A549 (cell line): ENCODE results near the gene SPATA2L. TPM values are rescaled to one million over a fixed set of nuclear protein-coding genes. Genes with fewer than 3 reads are reported as not detected.

Source experiments
- ATAC-seq, 2 experiments: fragments of 200-7000 bp in 1 of 2; fragments of >200 bp in 1 of 2; cut with Nextera tagmentation in 1 of 2; cut with Tn5 transposase in 1 of 2; 3 replicates each; pipeline versions ENCODE4 v1.8.0 to v1.9.1; 2018 to 2020; ENCODE audit warnings: mild to moderate bottlenecking in 1 of 2, moderate library complexity in 1 of 2
- CTCF ChIA-PET: fragments of 300-600 bp; sonication (Branson Sonifier 250); formaldehyde crosslinking; extraction: SDS; loops from one replicate; lab custom pipeline; 2021; ENCODE audit warnings: antibody characterized with exemption, inconsistent platforms; lab: Yijun Ruan, JAX
- POLR2A ChIA-PET: fragments of 350-600 bp; formaldehyde crosslinking; extraction: SDS; loops from one replicate; lab custom pipeline; 2021; ENCODE audit warnings: antibody characterized with exemption, inconsistent platforms; lab: Yijun Ruan, JAX
- DNase-seq, 2 experiments: peaks; one replicate each; pipeline versions ENCODE4 v3.0.0 to v3.0.0-alpha.2; 2011 to 2016; ENCODE audit warnings: low read depth in 1 of 2, low spot score in 1 of 2
- FAIRE-seq: peaks from 2 replicates; lab custom pipeline; 2011; peaks lifted over from hg19 to GRCh38; lab: Jason Lieb, UNC
- H3K27ac ChIP-seq, 2 experiments: fragments of >200 bp; sonication (Bioruptor Twin); formaldehyde crosslinking; 3 replicates each; pipeline ENCODE4 v1.5.1; 2016 to 2017
- H3K4me1 ChIP-seq: fragments of >200 bp; sonication (Bioruptor Twin); formaldehyde crosslinking; 3 replicates; pipeline ENCODE4 v1.6.1; 2016
- H3K4me2 ChIP-seq: fragments of >200 bp; sonication (Bioruptor Twin); formaldehyde crosslinking; 3 replicates; pipeline ENCODE4 v1.6.1; 2016
- H3K4me3 ChIP-seq: fragments of >200 bp; sonication (Bioruptor Twin); formaldehyde crosslinking; 3 replicates; pipeline ENCODE4 v1.5.1; 2016
- H3K9me3 ChIP-seq: fragments of >200 bp; sonication (Bioruptor Twin); formaldehyde crosslinking; 3 replicates; pipeline ENCODE4 v1.6.1; 2016
- BHLHE40 ChIP-seq: IDR thresholded peaks from 2 replicates; pipeline ENCODE4 v1.6.1; 2012; ENCODE audit warnings: low read depth, low read length, inconsistent platforms
- CBX2 ChIP-seq: fragments of 200-600 bp; sonication (generic); IDR thresholded peaks from 2 replicates; pipeline ENCODE4 v1.6.1; 2016; ENCODE audit warnings: low read depth, mild to moderate bottlenecking, borderline replicate concordance
- CBX8 ChIP-seq: fragments of 200-600 bp; sonication (generic); IDR thresholded peaks from 2 replicates; pipeline ENCODE4 v1.6.1; 2016
- CEBPB ChIP-seq, 2 experiments: fragments of >200 bp in 1 of 2; sonication (Bioruptor Twin) in 1 of 2; formaldehyde crosslinking in 1 of 2; IDR thresholded peaks; 2 replicates each; pipeline ENCODE4 v1.6.1; 2012 to 2016
- CHD2 ChIP-seq: fragments of 150-350 bp; IDR thresholded peaks from 2 replicates; pipeline ENCODE4 v1.6.1; 2014; ENCODE audit warnings: low read length; ENCODE audit not compliant: partially characterized antibody
- CHD4 ChIP-seq: fragments of 200-600 bp; sonication (generic); IDR thresholded peaks from 2 replicates; pipeline ENCODE4 v1.6.1; 2016; ENCODE audit warnings: antibody characterized with exemption, mild to moderate bottlenecking, borderline replicate concordance
- EHF ChIP-seq: fragments of 250-450 bp; sonication (Bioruptor Pico); IDR thresholded peaks from 2 replicates; pipeline ENCODE4 v1.5.0; 2020; ENCODE audit warnings: mild to moderate bottlenecking
- ELK1 ChIP-seq: fragments of 150-350 bp; IDR thresholded peaks from 2 replicates; pipeline ENCODE4 v1.6.1; 2014; ENCODE audit warnings: low read depth, mild to moderate bottlenecking, low read length
- EP300 ChIP-seq, 2 experiments: fragments of >200 bp; sonication (Bioruptor Twin); formaldehyde crosslinking; IDR thresholded peaks; 2 replicates in 1 of 2; 3 replicates in 1 of 2; pipeline ENCODE4 v1.6.1; 2016 to 2017
- ESRRA ChIP-seq: fragments of 150-350 bp; IDR thresholded peaks from 2 replicates; pipeline ENCODE4 v1.6.1; 2014; ENCODE audit warnings: mild to moderate bottlenecking, low read length, borderline replicate concordance
- FOSL2 ChIP-seq, 2 experiments: fragments of 450-650 bp in 1 of 2; fragments of >200 bp in 1 of 2; sonication (Bioruptor Twin) in 1 of 2; formaldehyde crosslinking; IDR thresholded peaks; 2 replicates each; pipeline versions ENCODE4 v1.5.0 to v1.6.1; 2016 to 2020; ENCODE audit warnings: mild to moderate bottlenecking in 1 of 2, moderate library complexity in 1 of 2
- GATA3 ChIP-seq: IDR thresholded peaks from 2 replicates; pipeline ENCODE4 v1.6.1; 2012; ENCODE audit warnings: borderline replicate concordance
- HDAC2 ChIP-seq: fragments of 200-600 bp; sonication (generic); IDR thresholded peaks from 2 replicates; pipeline ENCODE4 v1.6.1; 2016
- HES2 ChIP-seq: fragments of >200 bp; sonication (Bioruptor Twin); formaldehyde crosslinking; IDR thresholded peaks from 2 replicates; pipeline ENCODE4 v1.6.1; 2016
- HOXB13 ChIP-seq: fragments of 250-450 bp; sonication (Bioruptor Pico); IDR thresholded peaks from 2 replicates; pipeline ENCODE4 v1.5.0; 2020; ENCODE audit warnings: low read depth, mild to moderate bottlenecking, moderate library complexity
- JUN ChIP-seq, 2 experiments: fragments of >200 bp; sonication (Bioruptor Twin); formaldehyde crosslinking; IDR thresholded peaks; 2 replicates in 1 of 2; 3 replicates in 1 of 2; pipeline ENCODE4 v1.6.1; 2016 to 2017
- MAFK ChIP-seq: fragments of 450-650 bp; IDR thresholded peaks from 2 replicates; pipeline ENCODE4 v1.6.1; 2014; ENCODE audit not compliant: partially characterized antibody
- MYC ChIP-seq: IDR thresholded peaks from 2 replicates; pipeline ENCODE4 v1.6.1; 2012; ENCODE audit warnings: mild to moderate bottlenecking, inconsistent platforms, low read length, improper control_type of control experiment, borderline replicate concordance
- NFE2L2 ChIP-seq: fragments of 150-350 bp; conservative IDR thresholded peaks from 2 replicates; pipeline ENCODE4 v1.6.1; 2014; ENCODE audit warnings: low read length
- NR3C1 ChIP-seq: fragments of >200 bp; sonication (Bioruptor Twin); formaldehyde crosslinking; IDR thresholded peaks from 3 replicates; pipeline ENCODE4 v1.6.1; 2017
- PHF8 ChIP-seq: fragments of 200-600 bp; sonication (generic); IDR thresholded peaks from 2 replicates; pipeline ENCODE4 v1.6.1; 2016; ENCODE audit warnings: low read depth, mild to moderate bottlenecking, antibody characterized with exemption, moderate library complexity, borderline replicate concordance
- RCOR1 ChIP-seq: fragments of 150-350 bp; IDR thresholded peaks from 2 replicates; pipeline ENCODE4 v1.6.1; 2014; ENCODE audit warnings: antibody characterized with exemption, low read length, low read depth
- RFX5 ChIP-seq: fragments of 450-650 bp; IDR thresholded peaks from 2 replicates; pipeline ENCODE4 v1.7.1; 2014; ENCODE audit warnings: antibody characterized with exemption, mild to moderate bottlenecking, moderate library complexity
- RNF2 ChIP-seq: fragments of 200-600 bp; sonication (generic); IDR thresholded peaks from 2 replicates; pipeline ENCODE4 v1.6.1; 2016; ENCODE audit warnings: low read depth, mild to moderate bottlenecking, antibody characterized with exemption, moderate library complexity, borderline replicate concordance
- TP53 ChIP-seq: fragments of 250-450 bp; sonication (Bioruptor Pico); IDR thresholded peaks from 2 replicates; pipeline ENCODE4 v1.5.0; 2021; ENCODE audit warnings: mild to moderate bottlenecking, moderate library complexity
- ZC3H11A ChIP-seq: fragments of 450-650 bp; IDR thresholded peaks from 2 replicates; pipeline ENCODE4 v1.6.1; 2014; ENCODE audit warnings: antibody characterized with exemption, mild to moderate bottlenecking
- ZFP36 ChIP-seq: fragments of 450-650 bp; IDR thresholded peaks from 2 replicates; pipeline ENCODE4 v1.6.1; 2014; ENCODE audit warnings: borderline replicate concordance; ENCODE audit not compliant: partially characterized antibody
- WGBS: methylation state at CpG from one replicate; pipeline ENCODE4 v1.1.6; 2017; ENCODE audit errors: missing lambda C conversion rate; 5-methylcytosine and 5-hydroxymethylcytosine counted together
- polyA plus RNA-seq, 4 experiments: library from polyadenylated mRNA; depleted of rRNA in 3 of 4; stranded (reverse); fragments of >200 nt; fragmentation: RNase III in 1 of 4; extraction: RNeasy Plus Mini Kit Qiagen cat#74134 plus additional on column Dnase treatment in 1 of 4; gene quantifications; 2 replicates in 3 of 4; 3 replicates in 1 of 4; pipeline ENCODE4 v1.2.3, GENCODE V29; 2011 to 2017
- TF ChIP-seq, protein P1 (sequence below): fragments of 250-450 bp; sonication (Bioruptor Pico); IDR thresholded peaks from 2 replicates; pipeline ENCODE4 v1.5.0; 2021; ENCODE audit warnings: mild to moderate bottlenecking, moderate library complexity, borderline replicate concordance
- TF ChIP-seq, protein P2 (sequence below): fragments of 250-450 bp; sonication (Bioruptor Pico); IDR thresholded peaks from 2 replicates; pipeline ENCODE4 v1.5.0; 2020; ENCODE audit warnings: low read depth, mild to moderate bottlenecking, moderate library complexity
- TF ChIP-seq, protein P3 (sequence below): fragments of 450-650 bp; IDR thresholded peaks from 2 replicates; pipeline ENCODE4 v1.6.1; 2014; ENCODE audit warnings: antibody characterized with exemption

Gene SPATA2L
- polyA plus RNA-seq, 2 of the 4 experiments (the other 2 are of a cell fraction): 3.5 to 5.2 TPM

GRCh38 chr16:89729293-89729692 is 27.8 kb upstream of the SPATA2L start:
- WGBS: 90% methylated on average over 12 of the region's 18 CpGs
- ChIA-PET CTCF (interaction anchor here (1.0 to 1.8 kb wide), 2 partner anchors 13 to 29 kb away, joined by 3 to 6 read pairs; no protein-coding TSS in a partner anchor), POLR2A (no interaction called here)
- ATAC-seq (no peak), FAIRE-seq (no peak), DNase-seq (no peak)
- TF ChIP-seq EHF (CRISPR knock-in tag): no peak
- no peak for TF ChIP-seq BHLHE40
- no peak for TF ChIP-seq JUN (IDR thresholded peaks at IDR 0.05)
- no peak for TF ChIP-seq ZC3H11A
- no peak for TF ChIP-seq CBX2
- no peak for TF ChIP-seq RFX5
- TF ChIP-seq CHD2: no peak
- TF ChIP-seq FOSL2 (IDR thresholded peaks at IDR 0.05): no peak
- no peak for TF ChIP-seq FOSL2 (CRISPR knock-in tag; IDR thresholded peaks at IDR 0.05)
- no peak for TF ChIP-seq NR3C1
- no peak for TF ChIP-seq NFE2L2
- TF ChIP-seq RNF2: no peak
- TF ChIP-seq PHF8: no peak
- TF ChIP-seq, protein P1, sequence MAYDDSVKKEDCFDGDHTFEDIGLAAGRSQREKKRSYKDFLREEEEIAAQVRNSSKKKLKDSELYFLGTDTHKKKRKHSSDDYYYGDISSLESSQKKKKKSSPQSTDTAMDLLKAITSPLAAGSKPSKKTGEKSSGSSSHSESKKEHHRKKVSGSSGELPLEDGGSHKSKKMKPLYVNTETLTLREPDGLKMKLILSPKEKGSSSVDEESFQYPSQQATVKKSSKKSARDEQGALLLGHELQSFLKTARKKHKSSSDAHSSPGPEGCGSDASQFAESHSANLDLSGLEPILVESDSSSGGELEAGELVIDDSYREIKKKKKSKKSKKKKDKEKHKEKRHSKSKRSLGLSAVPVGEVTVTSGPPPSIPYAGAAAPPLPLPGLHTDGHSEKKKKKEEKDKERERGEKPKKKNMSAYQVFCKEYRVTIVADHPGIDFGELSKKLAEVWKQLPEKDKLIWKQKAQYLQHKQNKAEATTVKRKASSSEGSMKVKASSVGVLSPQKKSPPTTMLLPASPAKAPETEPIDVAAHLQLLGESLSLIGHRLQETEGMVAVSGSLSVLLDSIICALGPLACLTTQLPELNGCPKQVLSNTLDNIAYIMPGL (CRISPR knock-in tag): no peak
- Histone ChIP-seq H3K27ac (no peak overlapping the region), H3K9me3 (no peaks in the 10 kb centered on the region), H3K4me3 (no peak overlapping the region), H3K4me2 (no peak overlapping the region), H3K4me1 (no peaks in the 10 kb centered on the region)

DNA sequence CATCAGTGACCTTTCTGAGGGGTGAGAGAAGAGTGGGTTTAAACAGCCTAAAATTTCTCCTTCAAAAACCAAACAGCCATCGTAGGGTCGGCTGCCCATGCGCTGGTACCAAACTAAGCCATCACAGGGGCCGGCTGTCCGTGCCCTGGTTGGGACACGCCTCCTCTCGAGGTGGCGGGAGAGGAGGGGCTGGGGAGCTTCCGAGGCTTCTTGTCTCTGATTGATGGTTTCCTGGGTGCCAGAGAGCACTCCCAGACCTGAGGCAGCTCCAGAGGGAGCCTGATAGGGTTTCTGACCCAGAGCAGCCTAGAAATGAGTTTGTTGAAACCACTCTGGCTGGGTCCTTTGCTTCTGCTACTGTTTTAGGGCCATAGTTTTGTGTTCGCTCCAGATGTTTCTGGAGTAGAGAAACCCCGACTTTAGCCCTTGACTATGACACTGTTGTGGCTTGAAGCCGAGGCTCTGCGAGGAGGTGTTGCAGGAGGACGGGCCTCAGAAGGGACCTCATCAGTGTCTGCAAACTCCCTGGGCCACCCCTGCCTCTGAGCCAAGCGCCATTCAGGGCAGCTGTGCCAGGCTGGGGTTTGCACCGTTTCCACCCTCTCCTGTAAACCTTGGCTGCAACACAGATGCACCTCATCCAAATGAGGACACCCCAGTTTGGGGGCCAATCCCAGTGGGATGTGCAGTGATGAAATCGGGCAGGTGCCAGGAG is 26.1 kb upstream of the SPATA2L start:
- POLR2A ChIA-PET: no interaction called here
- TF ChIP-seq CEBPB (IDR thresholded peaks at IDR 0.05) (no peak), HDAC2 (no peak), MYC (no peak), MAFK (no peak), HOXB13 (CRISPR knock-in tag) (no peak), HES2 (no peak), ELK1 (no peak), JUN (IDR thresholded peaks at IDR 0.05) (no peak), CHD4 (no peak), CBX8 (no peak), GATA3 (no peak), RCOR1 (no peak), EP300 (IDR thresholded peaks at IDR 0.05) (no peak), TP53 (no peak), ZFP36 (no peak), ESRRA (no peak)
- TF ChIP-seq, protein P2, sequence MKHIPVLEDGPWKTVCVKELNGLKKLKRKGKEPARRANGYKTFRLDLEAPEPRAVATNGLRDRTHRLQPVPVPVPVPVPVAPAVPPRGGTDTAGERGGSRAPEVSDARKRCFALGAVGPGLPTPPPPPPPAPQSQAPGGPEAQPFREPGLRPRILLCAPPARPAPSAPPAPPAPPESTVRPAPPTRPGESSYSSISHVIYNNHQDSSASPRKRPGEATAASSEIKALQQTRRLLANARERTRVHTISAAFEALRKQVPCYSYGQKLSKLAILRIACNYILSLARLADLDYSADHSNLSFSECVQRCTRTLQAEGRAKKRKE (CRISPR knock-in tag): no peak
- TF ChIP-seq, protein P3, sequence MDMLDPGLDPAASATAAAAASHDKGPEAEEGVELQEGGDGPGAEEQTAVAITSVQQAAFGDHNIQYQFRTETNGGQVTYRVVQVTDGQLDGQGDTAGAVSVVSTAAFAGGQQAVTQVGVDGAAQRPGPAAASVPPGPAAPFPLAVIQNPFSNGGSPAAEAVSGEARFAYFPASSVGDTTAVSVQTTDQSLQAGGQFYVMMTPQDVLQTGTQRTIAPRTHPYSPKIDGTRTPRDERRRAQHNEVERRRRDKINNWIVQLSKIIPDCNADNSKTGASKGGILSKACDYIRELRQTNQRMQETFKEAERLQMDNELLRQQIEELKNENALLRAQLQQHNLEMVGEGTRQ: no peak
- TF ChIP-seq, all 56 proteins: peak for 0
- peaks cover 11% of the 10 kb centered on the region for H3K4me1 ChIP-seq
- WGBS: 94% methylated on average over 17 of the region's 17 CpGs
- FAIRE-seq: no peak
- ATAC-seq: no peak
- H3K27ac ChIP-seq: no peak overlapping the region
- no peaks in the 10 kb centered on the region for H3K9me3 ChIP-seq
- CTCF ChIA-PET: interaction anchor here (0.6 kb wide), 2 partner anchors 24 to 62 kb away, joined by 3 to 4 read pairs; no protein-coding TSS in a partner anchor
- no peak for DNase-seq
- H3K4me3 ChIP-seq: no peak overlapping the region
- no peak overlapping the region for H3K4me2 ChIP-seq
